Measurements from ENCODE around the gene ZNF124.

- TF ChIP-seq CTCF (IDR thresholded peaks at IDR 0.05) (no peak), ZFX (IDR thresholded peaks at IDR 0.05; ENCODE audit: borderline replicate concordance) (no peak)
Measured at GRCh38 chr1:247198781-247199180, 27.0 kb upstream of the ZNF124 start.
